Measurements from ENCODE around the gene CD46.
"Not testable (repeated sequence)": the region's sequence is repeated elsewhere in the genome, so short reads cannot be mapped to it uniquely, and the experiment has no call there.

CD46 gene

DNA sequence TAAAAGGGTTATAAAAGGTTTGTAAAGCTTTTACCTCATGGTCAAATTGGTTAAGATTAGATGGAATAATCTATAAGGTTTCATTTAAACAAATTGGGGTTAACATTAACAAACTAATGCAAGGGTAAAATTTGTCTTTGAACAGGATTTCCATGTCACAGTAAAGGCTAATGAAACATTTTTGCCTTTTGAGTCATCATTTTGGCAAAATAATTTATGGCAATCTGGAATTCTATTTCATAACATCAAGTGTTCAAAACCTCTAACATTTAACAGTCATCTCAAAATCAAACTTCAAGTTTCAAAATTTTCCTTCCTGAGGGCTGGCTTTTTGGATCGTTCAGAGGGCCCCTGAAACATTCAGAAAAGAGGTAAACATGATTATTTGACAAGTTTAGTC, 6.6 kb upstream of the CD46 start:
- in situ Hi-C loops (cut with HindIII; ENCODE audit: low pct_ligation_motif_present, low sequenced_read_pairs) = no loop called here
- Histone ChIP-seq H3K36me3 (replicated peaks) (no peaks in the 10 kb centered on the region), H3K27ac (no peak overlapping the region), H3K4me3 (ENCODE audit: low read depth, low read length) (no peak overlapping the region), H3K27me3 (replicated peaks) (no peaks in the 10 kb centered on the region)
- DNase-seq = no peak
- TF ChIP-seq CTCF (IDR thresholded peaks at IDR 0.05; ENCODE audit: low read depth, low read length, missing control alignments) = no peak

GRCh38 chr1:207745839-207746767, 5.8 kb upstream of the CD46 start:
- no peak for TF ChIP-seq CTCF (IDR thresholded peaks at IDR 0.05; ENCODE audit: low read depth, low read length, missing control alignments)
- H3K4me3 ChIP-seq (ENCODE audit: low read depth, low read length) = no peak overlapping the region

DNA sequence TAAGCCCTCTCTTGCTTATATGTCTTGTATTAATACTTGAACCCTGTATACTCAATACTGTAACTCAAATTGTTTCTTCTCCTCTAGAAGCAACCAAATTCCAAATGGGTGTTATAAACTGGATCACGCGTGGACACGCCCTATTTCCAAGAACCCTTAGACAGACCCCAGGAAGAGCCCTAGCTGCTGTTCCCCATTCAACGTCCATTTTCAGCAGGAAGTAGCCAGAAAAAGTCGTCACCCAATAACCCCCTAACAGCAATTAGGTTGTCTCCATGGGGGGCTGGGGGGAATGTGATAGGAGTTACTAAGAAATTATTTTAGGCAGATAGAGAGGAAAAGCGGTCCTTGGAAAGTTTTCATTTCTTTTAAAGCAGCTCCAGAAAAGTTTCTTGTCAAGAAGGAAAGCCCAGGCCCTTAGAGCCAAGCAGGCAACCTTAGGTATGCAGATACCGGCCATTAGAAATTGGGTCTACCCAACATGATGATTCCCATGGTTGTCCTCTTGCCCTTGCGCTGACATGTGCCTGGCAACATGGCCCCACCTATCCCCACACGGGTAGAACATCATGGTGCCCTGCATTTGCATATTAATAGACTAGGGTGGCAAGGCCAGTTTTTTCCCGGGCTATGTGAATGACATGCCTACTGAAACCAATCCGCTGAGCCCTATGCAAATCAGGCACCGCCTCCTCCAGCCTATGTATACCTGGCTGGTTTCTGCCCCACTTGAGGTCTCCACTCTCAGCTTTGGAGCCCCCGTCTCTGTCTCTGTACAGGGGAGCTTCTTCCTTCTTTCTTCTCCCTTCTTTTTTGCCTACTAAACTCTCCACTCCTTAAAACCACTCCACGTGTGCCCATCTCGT, 4.0 kb upstream of the CD46 start:
- DNase-seq = no peak
- no peak for TF ChIP-seq CTCF (IDR thresholded peaks at IDR 0.05; ENCODE audit: low read depth, low read length, missing control alignments)
- no peaks in the 10 kb centered on the region for H3K27me3 ChIP-seq (replicated peaks)
- H3K4me3 ChIP-seq (ENCODE audit: low read depth, low read length) = no peak overlapping the region
- H3K36me3 ChIP-seq (replicated peaks) = no peaks in the 10 kb centered on the region
- no peak overlapping the region for H3K27ac ChIP-seq
- in situ Hi-C loops (cut with HindIII; ENCODE audit: low pct_ligation_motif_present, low sequenced_read_pairs) = no loop called here

More at GRCh38 chr1:207745839-207746767, 5.8 kb upstream of the CD46 start:
- Histone ChIP-seq H3K36me3 (replicated peaks) (no peaks in the 10 kb centered on the region), H3K27me3 (replicated peaks) (no peaks in the 10 kb centered on the region), H3K27ac (no peak overlapping the region)
- in situ Hi-C loops (cut with HindIII; ENCODE audit: low pct_ligation_motif_present, low sequenced_read_pairs) = no loop called here
- DNase-seq = no peak

DNA sequence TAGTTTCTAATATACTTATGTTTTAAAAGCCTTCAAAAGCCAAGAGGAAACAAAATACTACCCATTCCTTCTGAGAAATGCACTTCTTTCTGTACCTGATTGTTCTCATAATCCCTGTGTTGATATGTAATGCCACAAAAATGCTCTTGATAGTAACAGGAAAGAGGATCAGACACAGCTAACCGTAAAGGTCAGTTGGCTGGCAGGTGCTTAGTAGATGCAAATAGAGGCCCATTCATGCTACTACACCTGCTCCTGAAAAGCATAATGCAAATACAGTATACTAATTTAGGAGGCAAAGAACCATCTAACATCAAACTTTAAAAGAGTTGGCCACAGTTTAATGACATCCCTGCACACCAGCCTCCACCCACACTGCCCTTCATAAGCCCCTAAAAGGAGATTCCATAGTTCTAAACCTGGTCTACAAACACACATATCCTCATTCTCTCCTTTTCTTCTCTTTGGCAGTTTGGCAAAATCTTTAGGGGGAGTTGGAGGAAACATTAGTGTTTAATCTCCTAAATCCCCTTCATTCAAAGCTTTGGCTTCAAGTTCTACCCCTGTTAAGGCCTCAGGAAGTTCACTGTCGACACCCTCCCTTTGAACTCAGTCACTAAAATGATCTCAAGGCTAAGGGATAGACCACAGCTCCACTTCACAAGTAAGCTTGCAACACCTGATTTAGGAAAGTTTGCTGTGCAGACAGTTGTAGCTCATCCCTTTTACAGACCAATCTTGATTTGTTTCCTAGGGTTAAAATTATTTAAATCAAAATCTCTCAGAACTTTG, 2.9 kb upstream of the CD46 start:
- DNase-seq = no peak
- no peaks in the 10 kb centered on the region for H3K36me3 ChIP-seq (replicated peaks)
- no peak for TF ChIP-seq CTCF (IDR thresholded peaks at IDR 0.05; ENCODE audit: low read depth, low read length, missing control alignments)
- in situ Hi-C loops (cut with HindIII; ENCODE audit: low pct_ligation_motif_present, low sequenced_read_pairs) = no loop called here
- no peak overlapping the region for H3K4me3 ChIP-seq (ENCODE audit: low read depth, low read length)
- no peaks in the 10 kb centered on the region for H3K27me3 ChIP-seq (replicated peaks)
- no peak overlapping the region for H3K27ac ChIP-seq

- Histone ChIP-seq H3K27ac (no peak overlapping the region), H3K36me3 (replicated peaks) (no peaks in the 10 kb centered on the region), H3K4me3 (ENCODE audit: low read depth, low read length) (no peak overlapping the region), H3K27me3 (replicated peaks) (no peaks in the 10 kb centered on the region)
- no peak for DNase-seq
- in situ Hi-C loops (cut with HindIII; ENCODE audit: low pct_ligation_motif_present, low sequenced_read_pairs) = no loop called here
- TF ChIP-seq CTCF (IDR thresholded peaks at IDR 0.05; ENCODE audit: low read depth, low read length, missing control alignments) = no peak
These were observed 1.1 kb upstream of the CD46 start for GRCh38 chr1:207750631-207751305.

DNA sequence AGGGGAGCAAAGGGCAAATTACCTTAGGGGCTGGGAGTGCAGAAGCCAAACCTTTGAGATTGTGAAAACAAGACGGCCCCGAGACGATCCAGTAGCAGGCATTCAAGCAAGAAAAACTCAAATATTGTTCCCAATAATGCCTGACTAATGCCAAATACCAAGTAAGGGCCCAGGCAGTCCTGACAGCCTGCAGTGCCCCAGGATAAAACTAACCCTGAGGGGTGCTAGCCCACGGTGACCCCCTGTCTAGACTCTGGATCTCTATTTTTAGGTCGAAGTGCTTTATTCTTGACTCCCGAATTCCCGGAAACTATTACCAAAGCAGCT, 428 bp upstream of the CD46 start:
- DNase-seq; H3K27me3 ChIP-seq (replicated peaks); H3K36me3 ChIP-seq (replicated peaks); in situ Hi-C loops (cut with HindIII; ENCODE audit: low pct_ligation_motif_present, low sequenced_read_pairs): not testable (repeated sequence)
- H3K27ac ChIP-seq = peak overlapping the region; percentile 63
- H3K4me3 ChIP-seq (ENCODE audit: low read depth, low read length) = peak overlapping the region; percentile 95

Data from brain microvascular endothelial cell (primary cell).